Measurements from ENCODE around the gene NATD1. TPM values are rescaled to one million over a fixed set of nuclear protein-coding genes. Genes with fewer than 3 reads are reported as not detected.
"Not testable (repeated sequence)": the region's sequence is repeated elsewhere in the genome, so short reads cannot be mapped to it uniquely, and the experiment has no call there.

Gene NATD1
- total and polyA plus RNA-seq, 2 donors, result 2.1 to 9.8 TPM

GRCh38 chr17:21200590-21201297 is 52.5 kb downstream of the NATD1 start:
- WGBS, result 69% methylated on average over 15 of the region's 15 CpGs
- H3K27ac ChIP-seq (ENCODE audit: low read depth), result no peak overlapping the region
- no peaks in the 10 kb centered on the region for H3K36me3 ChIP-seq (ENCODE audit: insufficient read depth)
- H3K4me3 ChIP-seq (ENCODE audit: low read depth, low read length), result no peak overlapping the region
- H3K4me1 ChIP-seq (ENCODE audit: insufficient read depth), result no peaks in the 10 kb centered on the region
- DNase-seq (ENCODE audit: extremely low spot score), result no peak

- Histone ChIP-seq H3K27ac (ENCODE audit: low read depth) (no peak overlapping the region), H3K4me1 (ENCODE audit: insufficient read depth) (no peaks in the 10 kb centered on the region), H3K36me3 (ENCODE audit: insufficient read depth) (no peaks in the 10 kb centered on the region), H3K4me3 (ENCODE audit: low read depth, low read length) (no peak overlapping the region)
- 56% methylated on average over 10 of the region's 10 CpGs for WGBS
- no peak for DNase-seq (ENCODE audit: extremely low spot score)
These were observed 53.4 kb downstream of the NATD1 start for GRCh38 chr17:21199856-21200255.

- Histone ChIP-seq H3K36me3 (ENCODE audit: insufficient read depth) (no peaks in the 10 kb centered on the region), H3K4me1 (ENCODE audit: insufficient read depth) (no peaks in the 10 kb centered on the region), H3K4me3 (ENCODE audit: low read depth, low read length) (no peak overlapping the region), H3K27ac (ENCODE audit: low read depth) (no peak overlapping the region)
- WGBS, result 52% methylated on average over 9 of the region's 9 CpGs
- no peak for DNase-seq (ENCODE audit: extremely low spot score)
These were observed 53.9 kb downstream of the NATD1 start for GRCh38 chr17:21199311-21199710.

GRCh38 chr17:21198411-21198810 is 54.8 kb downstream of the NATD1 start:
- H3K4me3 ChIP-seq (ENCODE audit: low read depth, low read length), result no peak overlapping the region
- 94% methylated on average over 20 of the region's 20 CpGs for WGBS
- no peaks in the 10 kb centered on the region for H3K36me3 ChIP-seq (ENCODE audit: insufficient read depth)
- no peak for DNase-seq (ENCODE audit: extremely low spot score)
- H3K4me1 ChIP-seq (ENCODE audit: insufficient read depth), result no peaks in the 10 kb centered on the region
- no peak overlapping the region for H3K27ac ChIP-seq (ENCODE audit: low read depth)

GRCh38 chr17:21196126-21196525 is 57.1 kb downstream of the NATD1 start:
- Histone ChIP-seq H3K36me3 (ENCODE audit: insufficient read depth) (no peaks in the 10 kb centered on the region), H3K4me1 (ENCODE audit: insufficient read depth) (no peaks in the 10 kb centered on the region), H3K27ac (ENCODE audit: low read depth) (no peak overlapping the region), H3K4me3 (ENCODE audit: low read depth, low read length) (no peak overlapping the region)
- WGBS, result 82% methylated on average over 5 of the region's 5 CpGs
- no peak for DNase-seq (ENCODE audit: extremely low spot score)

GRCh38 chr17:21194703-21195102 is 58.5 kb downstream of the NATD1 start:
- no peaks in the 10 kb centered on the region for H3K36me3 ChIP-seq (ENCODE audit: insufficient read depth)
- WGBS, result 43% methylated on average over 5 of the region's 5 CpGs
- no peaks in the 10 kb centered on the region for H3K4me1 ChIP-seq (ENCODE audit: insufficient read depth)
- no peak overlapping the region for H3K27ac ChIP-seq (ENCODE audit: low read depth)
- H3K4me3 ChIP-seq (ENCODE audit: low read depth, low read length), result no peak overlapping the region
- DNase-seq (ENCODE audit: extremely low spot score), result no peak

- Histone ChIP-seq H3K36me3 (ENCODE audit: insufficient read depth) (no peaks in the 10 kb centered on the region), H3K4me1 (ENCODE audit: insufficient read depth) (no peaks in the 10 kb centered on the region), H3K4me3 (ENCODE audit: low read depth, low read length) (no peak overlapping the region), H3K27ac (ENCODE audit: low read depth) (no peak overlapping the region)
- no peak for DNase-seq (ENCODE audit: extremely low spot score)
- WGBS, result 41% methylated on average over 8 of the region's 8 CpGs
These were observed 59.0 kb downstream of the NATD1 start for GRCh38 chr17:21194226-21194625.

GRCh38 chr17:21193031-21193430 is 60.2 kb downstream of the NATD1 start:
- DNase-seq (ENCODE audit: extremely low spot score), result no peak
- H3K4me3 ChIP-seq (ENCODE audit: low read depth, low read length), result no peak overlapping the region
- no peak overlapping the region for H3K27ac ChIP-seq (ENCODE audit: low read depth)
- no peaks in the 10 kb centered on the region for H3K4me1 ChIP-seq (ENCODE audit: insufficient read depth)
- no peaks in the 10 kb centered on the region for H3K36me3 ChIP-seq (ENCODE audit: insufficient read depth)
- 85% methylated on average over 5 of the region's 5 CpGs for WGBS

GRCh38 chr17:21192414-21192813 is 60.8 kb downstream of the NATD1 start:
- not testable (repeated sequence) for H3K27ac ChIP-seq (ENCODE audit: low read depth); H3K4me1 ChIP-seq (ENCODE audit: insufficient read depth); H3K4me3 ChIP-seq (ENCODE audit: low read depth, low read length); H3K36me3 ChIP-seq (ENCODE audit: insufficient read depth); DNase-seq (ENCODE audit: extremely low spot score)
- WGBS, result 91% methylated on average over 7 of the region's 7 CpGs

- no peak for DNase-seq (ENCODE audit: extremely low spot score)
- no peaks in the 10 kb centered on the region for H3K4me1 ChIP-seq (ENCODE audit: insufficient read depth)
- H3K36me3 ChIP-seq (ENCODE audit: insufficient read depth), result no peaks in the 10 kb centered on the region
- H3K4me3 ChIP-seq (ENCODE audit: low read depth, low read length), result no peak overlapping the region
- WGBS, result 58% methylated on average over 2 of the region's 2 CpGs
- H3K27ac ChIP-seq (ENCODE audit: low read depth), result no peak overlapping the region
These were observed 61.5 kb downstream of the NATD1 start for GRCh38 chr17:21191698-21192097.

GRCh38 chr17:21190078-21190477 is 63.1 kb downstream of the NATD1 start:
- Histone ChIP-seq H3K36me3 (ENCODE audit: insufficient read depth) (no peaks in the 10 kb centered on the region), H3K4me3 (ENCODE audit: low read depth, low read length) (no peak overlapping the region), H3K4me1 (ENCODE audit: insufficient read depth) (no peaks in the 10 kb centered on the region), H3K27ac (ENCODE audit: low read depth) (no peak overlapping the region)
- DNase-seq (ENCODE audit: extremely low spot score), result no peak
- 91% methylated on average over 6 of the region's 6 CpGs for WGBS

- Histone ChIP-seq H3K4me1 (ENCODE audit: insufficient read depth) (no peaks in the 10 kb centered on the region), H3K4me3 (ENCODE audit: low read depth, low read length) (no peak overlapping the region), H3K36me3 (ENCODE audit: insufficient read depth) (no peaks in the 10 kb centered on the region), H3K27ac (ENCODE audit: low read depth) (no peak overlapping the region)
- DNase-seq (ENCODE audit: extremely low spot score), result no peak
- 94% methylated on average over 4 of the region's 4 CpGs for WGBS
These were observed 63.8 kb downstream of the NATD1 start for GRCh38 chr17:21189361-21189760.
